IPS DF 6.9 (cell line): ENCODE results near the gene UNKL.

ENCODE experiments used
- DNase-seq: peaks from one replicate; pipeline ENCODE4 v3.0.0-alpha.2; 2013; ENCODE audit warnings: low read depth, low spot score
- H3K27ac ChIP-seq: one replicate; pipeline ENCODE4 v1.5.1; 2013; ENCODE audit warnings: low read length, control low read depth
- H3K27me3 ChIP-seq: 2 replicates; pipeline ENCODE4 v1.6.1; 2013; ENCODE audit warnings: mild to moderate bottlenecking, low read length; ENCODE audit not compliant: control insufficient read depth, insufficient read depth
- H3K36me3 ChIP-seq: 2 replicates; pipeline ENCODE4 v1.6.1; 2013; ENCODE audit warnings: low read length; ENCODE audit not compliant: control insufficient read depth, insufficient read depth
- H3K4me1 ChIP-seq: 2 replicates; pipeline ENCODE4 v1.6.1; 2013; ENCODE audit warnings: low read length; ENCODE audit not compliant: control insufficient read depth, insufficient read depth
- H3K4me3 ChIP-seq: 2 replicates; pipeline ENCODE4 v1.5.1; 2013; ENCODE audit warnings: mild to moderate bottlenecking, low read length
- H3K9me3 ChIP-seq: 2 replicates; pipeline ENCODE4 v1.6.1; 2013; ENCODE audit warnings: low read length, inconsistent platforms; ENCODE audit not compliant: control insufficient read depth, insufficient read depth
- WGBS: extraction: QIAGEN DNeasy Blood & Tissue Kit; methylation state at CpG from one replicate; pipeline ENCODE4 v1.1.7; 2013; ENCODE audit warnings: mixed read lengths, missing lambda C conversion rate; ENCODE audit not compliant: insufficient read length, insufficient coverage; 5-methylcytosine and 5-hydroxymethylcytosine counted together

UNKL gene

GRCh38 chr16:1422076-1422475, 7.6 kb upstream of the UNKL start:
- no peak for DNase-seq
- no peak overlapping the region for H3K27ac ChIP-seq
- no peaks in the 10 kb centered on the region for H3K4me1 ChIP-seq
- WGBS, result no CpG with 5 or more reads among the region's 10 CpGs
- H3K27me3 ChIP-seq, result no peaks in the 10 kb centered on the region
- H3K36me3 ChIP-seq, result no peaks in the 10 kb centered on the region; the same call in 1 of the 2 replicates
- no peak overlapping the region for H3K4me3 ChIP-seq
- H3K9me3 ChIP-seq, result no peaks in the 10 kb centered on the region

- Histone ChIP-seq H3K4me3 (peak overlapping the region; percentile 77), H3K36me3 (no peaks in the 10 kb centered on the region; the same call in 1 of the 2 replicates), H3K27me3 (no peaks in the 10 kb centered on the region), H3K27ac (no peak overlapping the region), H3K4me1 (no peaks in the 10 kb centered on the region), H3K9me3 (no peaks in the 10 kb centered on the region)
- DNase-seq, result no peak
- WGBS, result no CpG with 5 or more reads among the region's 22 CpGs
These were observed 5.6 kb upstream of the UNKL start for GRCh38 chr16:1420111-1420539.

GRCh38 chr16:1416521-1416941, 2.0 kb upstream of the UNKL start:
- no peak for DNase-seq
- Histone ChIP-seq H3K36me3 (no peaks in the 10 kb centered on the region; the same call in 1 of the 2 replicates), H3K9me3 (no peaks in the 10 kb centered on the region), H3K27ac (no peak overlapping the region), H3K27me3 (no peaks in the 10 kb centered on the region), H3K4me1 (no peaks in the 10 kb centered on the region), H3K4me3 (no peak overlapping the region)
- WGBS, result no CpG with 5 or more reads among the region's 3 CpGs

- H3K36me3 ChIP-seq, result no peaks in the 10 kb centered on the region; the same call in 1 of the 2 replicates
- no peak overlapping the region for H3K27ac ChIP-seq
- DNase-seq, result peak; percentile 43
- H3K27me3 ChIP-seq, result no peaks in the 10 kb centered on the region
- H3K4me3 ChIP-seq, result peak overlapping the region; percentile 81; the same call in 1 of the 2 replicates
- WGBS, result no CpG with 5 or more reads among the region's 85 CpGs
- no peaks in the 10 kb centered on the region for H3K9me3 ChIP-seq
- H3K4me1 ChIP-seq, result no peaks in the 10 kb centered on the region
These were observed 596 bp downstream of the UNKL start for GRCh38 chr16:1413684-1414531.

- Histone ChIP-seq H3K4me3 (no peak overlapping the region), H3K4me1 (no peaks in the 10 kb centered on the region; the same call in 1 of the 2 replicates), H3K27me3 (no peaks in the 10 kb centered on the region), H3K9me3 (no peaks in the 10 kb centered on the region), H3K36me3 (no peaks in the 10 kb centered on the region), H3K27ac (no peak overlapping the region)
- no CpG with 5 or more reads among the region's 2 CpGs for WGBS
- no peak for DNase-seq
These were observed 1.7 kb downstream of the UNKL start for GRCh38 chr16:1412847-1413246.

- no peaks in the 10 kb centered on the region; the same call in 1 of the 2 replicates for H3K4me1 ChIP-seq
- H3K27ac ChIP-seq, result no peak overlapping the region
- no peaks in the 10 kb centered on the region for H3K9me3 ChIP-seq
These were observed 6.2 kb downstream of the UNKL start for GRCh38 chr16:1408171-1408837.

GRCh38 chr16:1407753-1408152, 6.8 kb downstream of the UNKL start:
- Histone ChIP-seq H3K27ac (no peak overlapping the region), H3K4me1 (no peaks in the 10 kb centered on the region; the same call in 1 of the 2 replicates), H3K36me3 (peaks cover 3% of the 10 kb centered on the region), H3K27me3 (no peaks in the 10 kb centered on the region), H3K4me3 (no peak overlapping the region), H3K9me3 (no peaks in the 10 kb centered on the region)
- no CpG with 5 or more reads among the region's 11 CpGs for WGBS
- no peak for DNase-seq

More at GRCh38 chr16:1408171-1408837, 6.2 kb downstream of the UNKL start:
- DNase-seq, result peak; percentile 29
- Histone ChIP-seq H3K36me3 (no peaks in the 10 kb centered on the region), H3K4me3 (peak overlapping the region; percentile 87), H3K27me3 (no peaks in the 10 kb centered on the region)
- WGBS, result no CpG with 5 or more reads among the region's 42 CpGs

GRCh38 chr16:1403733-1404132, 10.8 kb downstream of the UNKL start:
- H3K27me3 ChIP-seq, result no peaks in the 10 kb centered on the region
- no peaks in the 10 kb centered on the region; the same call in 1 of the 2 replicates for H3K4me1 ChIP-seq
- H3K9me3 ChIP-seq, result no peaks in the 10 kb centered on the region
- no CpG with 5 or more reads among the region's 14 CpGs for WGBS
- no peak overlapping the region for H3K4me3 ChIP-seq
- H3K36me3 ChIP-seq, result peaks cover 10% of the 10 kb centered on the region
- no peak for DNase-seq
- H3K27ac ChIP-seq, result no peak overlapping the region

- no peak for DNase-seq
- Histone ChIP-seq H3K27me3 (no peaks in the 10 kb centered on the region), H3K4me3 (no peak overlapping the region), H3K27ac (no peak overlapping the region), H3K36me3 (peaks cover 10% of the 10 kb centered on the region), H3K4me1 (no peaks in the 10 kb centered on the region), H3K9me3 (no peaks in the 10 kb centered on the region)
- no CpG with 5 or more reads among the region's 22 CpGs for WGBS
These were observed 11.5 kb downstream of the UNKL start for GRCh38 chr16:1403036-1403435.

GRCh38 chr16:1401758-1402154, 12.7 kb downstream of the UNKL start:
- H3K27me3 ChIP-seq, result no peaks in the 10 kb centered on the region
- no peak overlapping the region for H3K4me3 ChIP-seq
- no peak for DNase-seq
- no peak overlapping the region for H3K27ac ChIP-seq
- H3K9me3 ChIP-seq, result no peaks in the 10 kb centered on the region
- WGBS, result no CpG with 5 or more reads among the region's 13 CpGs
- H3K36me3 ChIP-seq, result peaks cover 10% of the 10 kb centered on the region
- no peaks in the 10 kb centered on the region for H3K4me1 ChIP-seq
